ENCODE results near the gene FSD1.
"Not testable (repeated sequence)": the region's sequence is repeated elsewhere in the genome, so short reads cannot be mapped to it uniquely, and the experiment has no call there.

FSD1 gene

GRCh38 chr19:4284974-4285373, 19.4 kb upstream of the FSD1 start:
- no peak for DNase-seq (ENCODE audit: low read depth in 3 of 3)

- DNase-seq (ENCODE audit: low read depth in 3 of 3), result not testable (repeated sequence)
Measured at GRCh38 chr19:4286141-4286540, 18.3 kb upstream of the FSD1 start.

GRCh38 chr19:4288091-4288777, 16.2 kb upstream of the FSD1 start:
- no peak for DNase-seq (ENCODE audit: low read depth in 3 of 3)

GRCh38 chr19:4291184-4291732, 13.1 kb upstream of the FSD1 start:
- no peak for DNase-seq (ENCODE audit: low read depth in 3 of 3)

- no peak for DNase-seq (ENCODE audit: low read depth in 3 of 3)
Measured at GRCh38 chr19:4292515-4292914, 11.9 kb upstream of the FSD1 start.

DNA sequence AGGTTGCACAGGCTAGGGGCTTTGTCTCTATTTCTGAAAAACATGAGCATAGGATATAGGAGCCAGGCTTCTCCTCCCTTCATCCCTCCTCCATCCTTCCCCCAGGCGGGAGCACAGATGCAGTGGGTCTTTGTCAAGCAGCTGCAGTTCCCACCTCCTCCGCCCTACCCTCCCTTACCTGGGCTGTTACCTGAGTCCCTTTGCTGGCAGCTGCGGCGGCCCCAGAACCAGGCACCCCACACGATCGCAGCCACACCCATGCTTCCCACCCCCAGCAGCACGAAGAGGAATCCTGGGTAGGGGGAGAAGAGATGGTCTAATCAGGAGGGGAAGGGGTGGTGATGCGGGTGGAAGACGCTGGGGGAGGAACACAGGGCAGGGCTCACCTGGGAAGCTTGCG, 10.0 kb upstream of the FSD1 start:
- DNase-seq (ENCODE audit: low read depth in 3 of 3), result no peak

- no peak for DNase-seq (ENCODE audit: low read depth in 3 of 3)
Measured at GRCh38 chr19:4295972-4296771, 8.2 kb upstream of the FSD1 start.

- DNase-seq (ENCODE audit: low read depth in 3 of 3), result no peak
Measured at GRCh38 chr19:4297901-4298809, 6.2 kb upstream of the FSD1 start.

DNA sequence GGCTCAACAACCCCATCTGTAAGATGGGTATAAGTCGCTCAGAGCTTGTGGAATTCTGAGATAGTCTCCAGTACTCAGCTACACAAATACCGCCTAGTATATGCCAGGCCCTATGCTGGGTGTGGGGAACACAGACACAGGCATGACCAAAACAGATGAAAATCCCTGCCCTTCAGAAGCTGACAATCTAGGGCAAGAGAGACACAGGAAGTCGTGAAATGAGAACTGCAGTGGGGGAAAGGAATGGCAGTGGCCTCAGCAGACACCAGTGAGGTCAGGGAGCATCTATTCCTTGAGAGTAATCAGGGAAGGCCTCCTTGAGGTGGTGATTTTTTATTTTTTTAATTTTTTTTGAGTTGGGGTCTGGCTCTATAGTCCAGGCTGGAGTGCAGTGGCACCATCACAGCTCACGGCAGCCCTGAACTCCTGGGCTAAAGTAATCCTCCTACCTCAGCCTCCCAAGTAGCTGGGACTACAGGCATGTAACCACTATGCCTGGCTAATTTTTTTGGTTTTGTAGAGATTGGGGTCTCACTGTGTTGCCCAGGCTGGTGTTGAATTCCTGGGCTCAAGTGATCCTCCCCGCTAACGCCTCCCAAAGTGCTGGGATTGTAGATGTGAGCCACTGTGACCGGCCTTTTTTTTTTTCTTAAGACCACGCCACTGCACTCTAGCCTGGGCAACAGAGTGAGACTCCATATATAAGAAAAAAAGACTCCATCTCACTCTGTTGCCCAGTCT, 5.4 kb upstream of the FSD1 start:
- no peak for DNase-seq (ENCODE audit: low read depth in 3 of 3)

DNA sequence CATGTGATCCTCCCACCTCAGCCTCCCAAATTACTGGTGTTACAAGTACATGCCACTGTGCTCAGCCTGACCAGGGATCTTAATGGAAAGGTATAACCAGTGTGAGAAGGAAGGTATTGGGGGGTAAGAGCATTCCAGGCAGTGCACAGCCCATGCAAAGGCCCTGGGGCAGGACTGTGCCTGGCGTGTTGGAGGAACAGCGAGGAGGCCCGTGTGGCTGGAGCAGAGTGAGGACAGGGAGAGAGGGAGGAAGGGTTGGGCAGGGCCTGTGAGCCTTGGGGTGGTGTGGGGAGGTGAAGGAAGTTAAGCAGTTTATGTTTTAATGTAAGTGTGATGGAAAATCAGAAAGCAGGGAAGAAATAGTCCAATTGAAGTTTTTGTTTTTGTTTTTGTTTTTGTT, 3.8 kb upstream of the FSD1 start:
- DNase-seq (ENCODE audit: low read depth in 3 of 3), result no peak

DNA sequence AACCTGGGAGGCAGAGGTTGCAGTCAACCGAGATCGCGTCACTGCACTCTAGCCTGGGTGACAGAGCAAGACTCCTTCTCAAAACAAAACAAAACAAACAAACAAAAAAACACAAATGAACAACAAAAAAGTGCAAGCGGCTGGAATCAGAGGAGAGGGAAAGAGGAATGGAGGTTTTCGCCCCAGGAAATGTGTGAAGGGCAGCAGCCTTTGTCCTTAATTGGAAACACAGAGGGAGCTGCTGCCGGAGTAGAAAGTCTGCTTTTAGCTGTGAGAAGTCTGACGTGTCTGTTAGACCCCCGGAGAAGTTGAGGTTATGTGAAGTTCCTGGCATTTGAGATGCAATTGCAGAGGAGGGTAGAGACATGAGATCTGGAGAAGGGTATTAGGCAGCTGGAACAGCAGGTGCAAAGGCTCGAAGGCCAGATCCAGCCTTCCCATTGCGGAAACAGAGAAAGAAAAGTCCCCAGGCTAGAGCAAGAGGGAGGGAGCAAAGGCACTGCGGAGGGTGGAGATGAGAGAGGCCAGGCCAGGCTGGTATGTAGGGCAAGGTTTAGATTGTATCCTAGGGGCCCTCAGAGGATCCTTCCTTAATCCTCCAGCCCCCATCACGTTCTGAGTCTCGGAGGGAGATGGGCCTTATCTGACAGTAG, 2.7 kb upstream of the FSD1 start:
- DNase-seq (ENCODE audit: low read depth in 3 of 3), result no peak

DNA sequence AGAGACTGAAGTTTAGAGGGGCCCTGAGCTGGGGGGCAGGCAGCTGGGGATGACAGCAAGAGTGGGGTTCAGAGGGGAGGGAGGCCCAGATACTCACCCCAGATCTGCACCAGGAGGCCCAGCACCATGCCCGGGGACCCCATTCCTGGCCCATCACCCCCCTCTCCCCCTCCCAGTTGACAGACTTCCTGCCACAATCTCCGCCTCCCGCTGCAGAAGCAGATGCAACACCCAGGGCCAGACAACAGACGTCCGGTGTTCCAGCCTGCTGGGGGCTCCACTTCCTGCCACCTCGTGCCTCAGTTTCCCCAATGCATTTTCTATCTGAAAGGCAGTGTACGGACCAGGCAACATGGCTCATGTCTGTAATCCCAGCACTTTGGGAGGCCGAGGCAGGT, 2.2 kb upstream of the FSD1 start, which contains the start of gene TMIGD2:
Gene TMIGD2, minus strand, starts transcription at position 147 of the 398 bp plus-strand sequence. Its CDS starts 4 bp downstream, at position 143.
- no peak for DNase-seq (ENCODE audit: low read depth in 3 of 3)

DNA sequence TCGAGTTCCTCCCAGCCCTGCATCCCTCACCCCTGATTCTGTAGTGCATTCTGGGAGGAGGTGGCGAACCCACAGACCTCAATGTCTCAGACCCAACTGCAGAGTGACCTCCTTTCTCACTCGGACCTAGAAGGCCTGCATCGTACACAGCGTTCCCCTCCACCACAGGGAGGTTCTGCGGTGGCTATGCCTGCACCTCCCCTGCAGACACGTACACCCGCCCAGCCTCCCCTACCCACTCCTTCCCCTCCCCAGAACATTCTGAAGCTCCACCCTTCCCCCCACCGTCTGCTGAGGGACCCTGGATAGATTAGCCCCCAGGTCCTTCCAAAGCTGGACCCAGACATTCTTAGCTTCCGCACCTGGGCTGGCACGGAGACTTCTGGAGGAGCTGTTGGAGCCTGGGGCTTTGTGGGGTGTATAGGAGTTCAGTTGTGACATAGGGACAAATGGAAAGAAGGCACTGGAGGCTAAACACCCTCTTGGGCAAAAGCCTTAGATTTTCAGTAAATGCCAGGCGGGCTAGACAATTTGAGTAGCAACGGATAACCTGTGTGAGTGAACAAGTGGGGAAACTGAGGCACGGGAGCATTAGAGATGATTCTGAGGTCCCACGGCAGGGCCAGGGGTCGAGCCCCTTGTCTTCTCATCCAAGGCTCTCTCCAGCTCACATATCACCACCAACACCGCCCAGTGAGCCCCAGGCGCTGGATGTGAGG, 420 bp upstream of the FSD1 start:
- no peak for DNase-seq (ENCODE audit: low read depth in 3 of 3)

- no peak for DNase-seq (ENCODE audit: low read depth in 3 of 3)
Measured at GRCh38 chr19:4305257-4305612, 837 bp downstream of the FSD1 start.

DNA sequence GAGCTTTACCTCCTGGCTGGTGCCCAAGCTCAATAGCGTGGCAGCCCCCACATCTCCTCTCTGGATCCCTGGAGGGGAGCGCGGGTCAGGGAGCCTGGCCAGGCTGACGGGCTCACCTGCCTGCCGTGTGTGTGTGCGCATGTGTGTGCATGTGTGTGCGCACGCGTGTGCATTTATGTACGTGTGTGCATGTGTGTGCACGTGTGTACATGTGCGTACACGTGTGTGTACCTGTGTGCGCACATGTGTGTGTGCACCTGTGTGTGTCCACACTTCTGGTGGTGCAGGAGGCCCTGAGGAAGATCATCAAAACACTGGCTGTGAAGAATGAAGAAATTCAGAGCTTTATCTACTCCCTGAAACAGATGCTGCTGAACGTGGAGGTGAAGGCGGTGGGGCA, 1.3 kb downstream of the FSD1 start:
- DNase-seq (ENCODE audit: low read depth in 3 of 3), result no peak

- DNase-seq (ENCODE audit: low read depth in 3 of 3), result no peak
Measured at GRCh38 chr19:4310247-4311121, 6.1 kb downstream of the FSD1 start.

DNA sequence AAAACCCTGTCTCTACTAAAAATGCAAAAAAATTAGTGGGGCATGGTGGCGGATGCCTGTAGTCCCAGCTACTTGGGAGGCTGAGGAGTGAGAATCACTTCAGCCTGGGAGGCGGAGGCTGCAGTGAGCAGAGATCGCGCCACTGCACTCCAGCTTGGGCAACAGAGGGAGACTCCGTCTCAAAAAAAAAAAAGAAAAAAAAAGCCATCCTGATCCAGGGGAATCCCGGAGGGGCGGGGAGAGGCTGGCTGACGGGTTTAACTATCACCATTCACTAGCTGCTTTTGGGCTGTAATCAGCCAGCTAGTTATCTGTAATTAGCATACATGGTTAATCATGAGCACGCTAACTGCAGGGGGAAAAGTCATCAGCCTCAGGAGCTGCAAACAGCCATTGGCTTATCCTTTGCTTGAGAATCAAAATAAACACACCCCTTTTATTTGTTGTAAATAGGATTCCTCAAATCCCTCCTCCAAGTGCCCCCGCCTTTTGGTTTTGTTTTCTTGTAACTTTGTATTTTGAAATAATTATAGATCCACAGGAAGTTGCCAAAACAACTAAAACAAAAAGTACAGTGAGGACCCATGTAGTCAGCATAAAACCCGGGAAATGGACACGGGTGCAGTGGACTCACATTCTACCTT, 9.6 kb downstream of the FSD1 start:
- DNase-seq (ENCODE audit: low read depth in 3 of 3), result no peak

GRCh38 chr19:4316956-4317355, 12.6 kb downstream of the FSD1 start:
- no peak for DNase-seq (ENCODE audit: low read depth in 3 of 3)

GRCh38 chr19:4318460-4318859, 14.1 kb downstream of the FSD1 start:
- no peak for DNase-seq (ENCODE audit: low read depth in 3 of 3)

Measured in stimulated activated CD4-positive, alpha-beta T cell treated with anti-CD3 and anti-CD28 coated beads, TNF-alpha, amount 100 ng/mL, for 4 hours (primary cell).